Activated naive CD4-positive, alpha-beta T cell treated with anti-CD3 and anti-CD28 coated beads, Interleukin-2, amount 10 ng/mL, durations not matched to agents 7 days and 5 days (primary cell): ENCODE data around the gene ACOT12.
"Not testable (repeated sequence)": the region's sequence is repeated elsewhere in the genome, so short reads cannot be mapped to it uniquely, and the experiment has no call there.

Experiments
- CTCF ChIA-PET: fragments of 350-600 bp; sonication (Branson Sonifier 250); formaldehyde crosslinking; loops from one replicate; lab custom pipeline; 2021; ENCODE audit warnings: antibody characterized with exemption; lab: Charles Lee
- DNase-seq: peaks from one replicate; pipeline ENCODE4 v3.0.0-alpha.2; 2020
- H3K27ac Mint-ChIP-seq: one replicate; pipeline ENCODE4 v1.8.0; 2021; ENCODE audit warnings: mild to moderate bottlenecking, moderate library complexity, mixed read lengths
- H3K27me3 Mint-ChIP-seq: one replicate; pipeline ENCODE4 v1.8.0; 2021; ENCODE audit warnings: mild to moderate bottlenecking, mixed read lengths
- H3K36me3 Mint-ChIP-seq: one replicate; pipeline ENCODE4 v1.8.0; 2021; ENCODE audit warnings: mixed read lengths
- H3K4me1 Mint-ChIP-seq: one replicate; pipeline ENCODE4 v1.8.0; 2021; ENCODE audit warnings: mixed read lengths
- H3K4me3 Mint-ChIP-seq: one replicate; pipeline ENCODE4 v1.8.0; 2021; ENCODE audit warnings: mild to moderate bottlenecking, moderate library complexity, mixed read lengths
- H3K9me3 Mint-ChIP-seq: one replicate; pipeline ENCODE4 v1.8.0; 2021; ENCODE audit warnings: mixed read lengths

The ACOT12 gene

GRCh38 chr5:81349161-81349560 is 44.8 kb downstream of the ACOT12 start:
- Mint-ChIP-seq H3K27me3 (peaks cover 17% of the 10 kb centered on the region), H3K9me3 (no peaks in the 10 kb centered on the region), H3K4me3 (no peak overlapping the region), H3K27ac (no peak overlapping the region), H3K4me1 (no peaks in the 10 kb centered on the region), H3K36me3 (no peaks in the 10 kb centered on the region)
- CTCF ChIA-PET = no interaction called here
- DNase-seq = no peak

DNA sequence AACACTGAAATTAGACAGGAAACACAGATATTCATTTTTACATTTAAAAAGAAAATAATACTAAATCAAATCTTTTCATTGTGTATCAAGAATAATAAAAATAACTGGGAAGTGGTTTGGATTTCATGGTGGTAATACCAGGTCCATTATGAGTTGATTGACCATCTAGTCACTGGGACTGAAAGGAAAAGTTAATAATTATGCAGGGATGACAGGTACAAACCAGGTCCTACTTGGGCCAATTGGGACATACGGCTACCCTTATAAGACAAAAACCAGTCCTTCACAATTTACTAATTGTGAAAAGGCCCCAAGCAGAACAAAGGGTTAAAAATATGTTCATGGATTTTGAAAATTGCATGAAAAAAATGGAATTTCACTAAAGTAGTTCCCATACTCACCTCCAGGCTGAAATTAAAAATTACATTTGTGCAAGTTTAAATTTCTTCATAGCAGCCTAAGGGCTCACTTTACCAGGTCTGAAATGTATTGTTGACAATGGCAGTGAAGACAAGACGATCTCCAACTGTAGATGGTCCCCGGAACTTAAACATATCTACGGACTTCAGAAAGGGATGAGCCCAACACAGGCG is 48.4 kb downstream of the ACOT12 start:
- CTCF ChIA-PET = no interaction called here
- peaks cover 21% of the 10 kb centered on the region for H3K27me3 Mint-ChIP-seq
- no peaks in the 10 kb centered on the region for H3K36me3 Mint-ChIP-seq
- no peaks in the 10 kb centered on the region for H3K9me3 Mint-ChIP-seq
- DNase-seq = no peak
- H3K4me1 Mint-ChIP-seq = no peaks in the 10 kb centered on the region
- no peak overlapping the region for H3K27ac Mint-ChIP-seq
- no peak overlapping the region for H3K4me3 Mint-ChIP-seq

DNA sequence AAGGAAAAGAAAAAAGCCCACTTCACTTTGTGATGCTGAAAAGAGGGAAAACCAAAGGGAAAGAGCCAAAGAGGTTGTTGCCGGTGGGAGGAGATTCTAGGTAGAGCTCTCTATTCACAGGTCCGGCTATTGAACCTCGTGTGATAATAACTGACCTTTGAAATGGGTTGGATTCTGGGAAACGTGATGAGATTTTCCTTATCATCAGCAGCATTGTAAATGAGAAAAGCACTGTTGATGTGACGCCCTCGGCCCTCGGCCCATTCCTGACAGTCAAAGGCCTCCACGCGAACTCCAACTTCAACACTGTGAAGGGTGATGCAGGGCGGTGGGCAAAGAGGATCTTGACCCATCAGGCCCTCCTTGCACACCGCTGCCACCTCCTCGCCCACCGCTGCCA is 49.2 kb downstream of the ACOT12 start:
- H3K36me3 Mint-ChIP-seq = no peaks in the 10 kb centered on the region
- H3K9me3 Mint-ChIP-seq = no peaks in the 10 kb centered on the region
- no peak overlapping the region for H3K4me3 Mint-ChIP-seq
- no peaks in the 10 kb centered on the region for H3K4me1 Mint-ChIP-seq
- peaks cover 21% of the 10 kb centered on the region for H3K27me3 Mint-ChIP-seq
- CTCF ChIA-PET = no interaction called here
- H3K27ac Mint-ChIP-seq = no peak overlapping the region
- DNase-seq = no peak

DNA sequence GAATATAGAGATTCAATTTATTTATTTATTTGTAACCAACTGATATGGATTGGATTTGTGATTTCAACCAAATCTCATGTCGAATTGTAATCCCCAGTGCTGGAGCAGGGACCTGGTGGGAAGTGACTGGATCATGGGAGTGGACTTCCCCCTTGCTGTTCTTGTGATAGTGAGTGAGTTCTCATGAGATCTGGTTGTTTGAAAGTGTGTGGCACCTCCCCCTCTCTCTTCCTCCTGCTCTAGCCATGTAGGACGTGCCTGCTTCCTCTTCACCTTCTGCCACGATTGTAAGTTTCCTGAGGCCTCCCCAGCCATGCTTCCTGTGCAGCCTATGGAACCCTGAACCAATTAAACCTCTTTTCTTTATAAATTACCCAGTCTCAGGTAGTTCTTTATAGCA is 55.7 kb downstream of the ACOT12 start:
- DNase-seq, H3K36me3 Mint-ChIP-seq, H3K4me1 Mint-ChIP-seq, CTCF ChIA-PET, H3K27ac Mint-ChIP-seq, H3K27me3 Mint-ChIP-seq, H3K4me3 Mint-ChIP-seq, H3K9me3 Mint-ChIP-seq: not testable (repeated sequence)

DNA sequence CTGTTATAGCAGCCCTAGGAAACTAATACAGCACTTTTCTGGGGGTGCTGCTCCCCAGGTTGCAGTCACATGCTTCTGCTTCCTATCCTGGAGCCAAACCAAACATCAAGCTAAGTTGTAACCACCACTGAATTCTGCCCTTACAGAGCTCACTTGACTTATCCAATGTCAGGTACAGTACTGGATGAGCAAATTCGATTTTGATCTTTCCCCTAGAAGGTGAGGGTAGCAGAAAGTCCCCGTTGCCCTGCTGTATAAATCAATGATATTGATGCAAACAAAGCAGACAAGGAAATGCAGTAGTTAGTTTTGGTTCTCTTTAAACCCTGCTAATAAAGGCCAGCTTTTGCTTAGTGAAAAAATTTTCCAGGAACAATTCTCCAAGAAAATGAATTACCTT is 56.1 kb downstream of the ACOT12 start:
- peaks cover 5% of the 10 kb centered on the region for H3K9me3 Mint-ChIP-seq

DNA sequence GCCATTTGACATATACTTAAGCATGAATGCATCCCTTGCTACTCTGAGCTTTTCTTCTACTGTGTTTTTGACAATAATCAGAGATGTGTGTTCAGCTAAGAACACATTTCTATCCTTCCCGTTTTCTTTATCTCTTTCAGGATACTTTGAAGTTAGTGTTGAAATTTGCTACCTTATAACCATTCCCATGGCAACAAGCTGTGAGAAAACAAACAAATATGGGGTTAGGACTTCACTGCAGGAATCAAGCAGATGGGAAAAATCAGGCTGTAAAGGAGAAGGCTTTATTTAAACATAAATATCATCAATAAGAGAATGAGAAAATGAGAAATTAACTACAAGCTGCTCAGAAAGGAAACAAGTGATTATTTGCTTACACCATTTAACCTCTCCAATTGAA is 57.4 kb downstream of the ACOT12 start:
- CTCF ChIA-PET = no interaction called here
- H3K4me1 Mint-ChIP-seq = no peaks in the 10 kb centered on the region
- no peak overlapping the region for H3K27ac Mint-ChIP-seq
- no peak for DNase-seq
- no peaks in the 10 kb centered on the region for H3K36me3 Mint-ChIP-seq
- H3K27me3 Mint-ChIP-seq = no peaks in the 10 kb centered on the region
- H3K4me3 Mint-ChIP-seq = no peak overlapping the region
- peaks cover 5% of the 10 kb centered on the region for H3K9me3 Mint-ChIP-seq

More for the DNA sequence above, 56.1 kb downstream of the ACOT12 start:
- Mint-ChIP-seq H3K4me3 (no peak overlapping the region), H3K27me3 (peaks cover 4% of the 10 kb centered on the region), H3K36me3 (no peaks in the 10 kb centered on the region), H3K4me1 (no peaks in the 10 kb centered on the region), H3K27ac (no peak overlapping the region)
- DNase-seq = no peak
- CTCF ChIA-PET = no interaction called here

DNA sequence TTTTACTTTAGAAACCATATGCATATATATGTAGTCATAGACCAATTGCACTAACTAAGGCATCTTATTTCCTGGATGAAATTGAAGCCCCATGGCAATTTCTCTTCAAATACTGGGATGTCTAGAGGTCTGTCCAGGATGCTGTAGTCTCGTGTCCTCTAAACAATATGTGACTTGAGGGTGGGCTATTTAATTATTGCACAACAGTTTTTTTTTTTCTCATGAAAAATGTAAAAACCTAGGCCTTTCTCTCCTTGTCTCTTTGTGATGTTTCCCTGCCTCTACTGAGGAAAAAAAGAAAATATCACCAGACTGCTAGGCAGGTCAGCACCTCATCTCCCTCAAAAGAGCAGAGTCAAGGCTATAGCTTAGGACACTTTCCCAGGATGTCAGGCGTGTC is 58.0 kb downstream of the ACOT12 start:
- H3K36me3 Mint-ChIP-seq = no peaks in the 10 kb centered on the region
- H3K27me3 Mint-ChIP-seq = no peaks in the 10 kb centered on the region
- H3K4me3 Mint-ChIP-seq = no peak overlapping the region
- H3K9me3 Mint-ChIP-seq = peaks cover 5% of the 10 kb centered on the region
- CTCF ChIA-PET = no interaction called here
- H3K4me1 Mint-ChIP-seq = no peaks in the 10 kb centered on the region
- DNase-seq = no peak
- no peak overlapping the region for H3K27ac Mint-ChIP-seq

DNA sequence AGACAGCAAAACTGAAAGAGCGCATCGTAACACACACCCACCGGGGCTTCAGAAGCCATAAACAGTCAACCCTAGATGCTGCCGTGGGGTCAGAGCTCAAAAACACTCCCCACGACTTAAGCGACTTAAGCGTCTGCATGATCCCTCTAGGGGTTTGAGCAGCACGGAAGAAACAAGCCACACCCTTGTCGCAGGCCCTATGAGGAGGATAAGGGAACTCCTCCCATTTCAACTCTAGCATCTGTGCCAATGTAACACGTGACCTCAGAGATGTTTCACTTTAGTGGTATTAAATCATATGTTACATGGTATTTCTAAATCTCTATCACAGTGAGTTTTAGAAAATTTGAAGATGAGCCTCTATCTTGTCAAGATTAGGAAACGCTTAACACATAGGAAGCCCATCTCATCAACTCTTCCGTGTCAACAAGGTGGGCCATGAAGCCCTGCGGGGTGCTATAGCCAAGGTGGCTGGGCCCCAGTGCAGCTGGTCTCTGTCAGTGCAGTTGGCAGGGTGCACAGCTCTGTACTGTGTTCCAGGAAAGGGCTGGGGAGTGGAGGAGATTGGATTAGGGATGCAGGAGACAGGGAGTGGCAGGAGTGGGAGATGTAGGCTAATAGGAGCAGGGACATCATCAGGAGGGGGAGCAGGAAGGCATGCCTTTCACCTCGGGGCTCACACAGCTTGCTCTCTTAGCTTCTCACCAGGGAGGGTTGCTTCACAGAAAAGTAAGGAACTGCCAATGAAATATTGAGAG is 59.5 kb downstream of the ACOT12 start:
- H3K4me1 Mint-ChIP-seq = no peaks in the 10 kb centered on the region
- no peaks in the 10 kb centered on the region for H3K36me3 Mint-ChIP-seq
- no peak overlapping the region for H3K27ac Mint-ChIP-seq
- no peak overlapping the region for H3K4me3 Mint-ChIP-seq
- peaks cover 5% of the 10 kb centered on the region for H3K9me3 Mint-ChIP-seq
- DNase-seq = no peak
- no peaks in the 10 kb centered on the region for H3K27me3 Mint-ChIP-seq
- CTCF ChIA-PET = no interaction called here

DNA sequence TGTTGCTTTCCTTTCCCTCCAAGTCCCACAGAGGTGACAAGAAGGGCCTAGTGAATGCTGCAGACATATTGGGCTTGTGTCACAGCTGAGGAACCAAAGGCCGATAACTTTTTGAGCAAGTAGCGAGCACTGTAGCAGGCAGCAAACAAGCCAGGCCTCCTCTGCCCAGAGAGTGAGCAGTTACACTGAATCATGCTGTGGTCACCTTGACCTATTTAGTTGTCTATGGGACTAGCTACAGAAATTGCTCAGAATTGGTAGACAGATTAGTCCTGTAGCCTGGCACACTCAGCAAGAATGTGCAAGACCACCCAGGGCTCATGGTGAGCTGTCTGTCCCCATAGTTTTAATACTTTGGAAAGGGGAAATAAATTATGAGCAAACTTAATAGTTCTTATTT is 67.4 kb downstream of the ACOT12 start:
- no peaks in the 10 kb centered on the region for H3K36me3 Mint-ChIP-seq
- no peaks in the 10 kb centered on the region for H3K4me1 Mint-ChIP-seq
- H3K27me3 Mint-ChIP-seq = no peaks in the 10 kb centered on the region

GRCh38 chr5:81317536-81317935 is 76.4 kb downstream of the ACOT12 start:
- H3K9me3 Mint-ChIP-seq = no peaks in the 10 kb centered on the region
- peaks cover 14% of the 10 kb centered on the region for H3K36me3 Mint-ChIP-seq
- CTCF ChIA-PET = no interaction called here
- H3K4me3 Mint-ChIP-seq = no peak overlapping the region
- H3K27me3 Mint-ChIP-seq = no peaks in the 10 kb centered on the region
- H3K27ac Mint-ChIP-seq = no peak overlapping the region
- H3K4me1 Mint-ChIP-seq = no peaks in the 10 kb centered on the region
- DNase-seq = no peak

More for the DNA sequence above, 67.4 kb downstream of the ACOT12 start:
- DNase-seq = no peak
- Mint-ChIP-seq H3K4me3 (no peak overlapping the region), H3K27ac (no peak overlapping the region), H3K9me3 (no peaks in the 10 kb centered on the region)
- CTCF ChIA-PET = no interaction called here

DNA sequence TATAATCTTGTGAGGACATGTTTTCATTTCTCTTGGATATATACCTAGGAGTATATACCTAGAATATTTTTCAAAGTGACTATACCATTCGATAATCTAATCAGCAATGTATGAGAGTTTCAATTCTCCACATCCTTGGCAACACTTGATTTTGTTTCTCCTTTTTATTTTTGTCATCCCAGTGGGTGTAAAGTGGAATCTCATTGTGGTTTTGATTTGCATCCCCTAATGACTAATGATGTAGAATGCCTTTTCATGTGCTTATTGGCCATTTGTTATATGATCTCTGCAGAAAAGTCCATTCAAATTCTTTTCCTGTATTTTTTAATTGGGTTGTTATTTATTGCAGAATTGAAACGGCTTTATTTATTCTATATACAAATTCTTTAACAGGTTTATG is 77.4 kb downstream of the ACOT12 start:
- no peak overlapping the region for H3K4me3 Mint-ChIP-seq
- no peaks in the 10 kb centered on the region for H3K9me3 Mint-ChIP-seq
- no peaks in the 10 kb centered on the region for H3K4me1 Mint-ChIP-seq
- H3K36me3 Mint-ChIP-seq = peaks cover 20% of the 10 kb centered on the region
- H3K27me3 Mint-ChIP-seq = no peaks in the 10 kb centered on the region
- no peak for DNase-seq
- no peak overlapping the region for H3K27ac Mint-ChIP-seq
- CTCF ChIA-PET = no interaction called here

- Mint-ChIP-seq H3K4me1 (no peaks in the 10 kb centered on the region), H3K27me3 (no peaks in the 10 kb centered on the region), H3K36me3 (peaks cover 25% of the 10 kb centered on the region), H3K4me3 (no peak overlapping the region), H3K27ac (no peak overlapping the region), H3K9me3 (no peaks in the 10 kb centered on the region)
- DNase-seq = no peak
- CTCF ChIA-PET = no interaction called here
Observed at GRCh38 chr5:81315830-81316229, 78.1 kb downstream of the ACOT12 start.

DNA sequence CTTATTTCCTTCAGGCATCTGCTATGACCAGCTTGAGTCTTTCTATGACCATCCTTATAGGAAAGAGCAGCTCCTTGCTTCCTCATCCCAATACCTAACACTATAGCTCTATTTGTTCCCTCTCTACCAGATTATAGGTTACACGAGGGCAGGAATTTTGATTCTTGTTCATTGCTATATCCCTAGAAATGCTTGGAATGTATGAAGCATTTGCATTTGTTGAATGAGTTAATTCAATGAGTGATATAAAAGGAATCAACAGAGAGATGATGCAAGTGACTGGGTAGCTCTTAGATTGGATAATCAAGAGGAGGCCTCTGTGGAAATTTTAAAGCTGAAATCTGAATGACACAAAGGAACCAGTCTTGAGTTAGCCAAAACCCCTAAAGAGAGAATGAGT is 78.6 kb downstream of the ACOT12 start:
- CTCF ChIA-PET = no interaction called here
- DNase-seq = no peak
- H3K36me3 Mint-ChIP-seq = peaks cover 28% of the 10 kb centered on the region
- H3K4me3 Mint-ChIP-seq = no peak overlapping the region
- H3K9me3 Mint-ChIP-seq = no peaks in the 10 kb centered on the region
- no peak overlapping the region for H3K27ac Mint-ChIP-seq
- no peaks in the 10 kb centered on the region for H3K4me1 Mint-ChIP-seq
- no peaks in the 10 kb centered on the region for H3K27me3 Mint-ChIP-seq

DNA sequence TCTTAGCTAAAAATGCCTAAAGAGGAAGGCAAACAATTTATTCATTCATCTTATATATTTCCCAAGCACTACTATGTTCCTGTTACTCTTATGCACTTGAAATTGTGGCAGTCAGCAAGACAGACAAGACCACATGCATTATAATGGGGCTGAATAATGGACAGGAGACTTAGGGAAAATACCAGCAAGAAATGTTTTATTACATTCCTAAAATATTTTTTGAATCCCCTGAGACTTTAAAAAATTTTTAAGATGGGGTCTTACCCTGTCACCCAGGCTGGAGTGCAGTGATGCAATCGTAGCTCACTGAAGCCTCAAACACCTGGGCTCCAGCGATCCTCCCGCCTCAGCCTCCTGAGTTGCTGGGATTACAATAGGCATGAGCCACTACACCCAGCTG is 79.4 kb downstream of the ACOT12 start:
- Mint-ChIP-seq H3K27me3 (no peaks in the 10 kb centered on the region), H3K4me3 (no peak overlapping the region), H3K36me3 (peaks cover 30% of the 10 kb centered on the region), H3K27ac (no peak overlapping the region), H3K4me1 (no peaks in the 10 kb centered on the region), H3K9me3 (no peaks in the 10 kb centered on the region)
- DNase-seq = no peak
- CTCF ChIA-PET = no interaction called here

- no peak for DNase-seq
- Mint-ChIP-seq H3K9me3 (no peaks in the 10 kb centered on the region), H3K4me1 (no peaks in the 10 kb centered on the region), H3K36me3 (peaks cover 37% of the 10 kb centered on the region), H3K4me3 (no peak overlapping the region), H3K27me3 (no peaks in the 10 kb centered on the region), H3K27ac (no peak overlapping the region)
- CTCF ChIA-PET = interaction anchor here (0.7 to 1.7 kb wide), 2 partner anchors 11 to 42 kb away, joined by 3 to 5 read pairs; partner anchors contain the start of gene ZCCHC9
Observed at GRCh38 chr5:81313686-81314085, 80.2 kb downstream of the ACOT12 start.
